ENCODE results near the gene PIK3R4.

Gene PIK3R4

DNA sequence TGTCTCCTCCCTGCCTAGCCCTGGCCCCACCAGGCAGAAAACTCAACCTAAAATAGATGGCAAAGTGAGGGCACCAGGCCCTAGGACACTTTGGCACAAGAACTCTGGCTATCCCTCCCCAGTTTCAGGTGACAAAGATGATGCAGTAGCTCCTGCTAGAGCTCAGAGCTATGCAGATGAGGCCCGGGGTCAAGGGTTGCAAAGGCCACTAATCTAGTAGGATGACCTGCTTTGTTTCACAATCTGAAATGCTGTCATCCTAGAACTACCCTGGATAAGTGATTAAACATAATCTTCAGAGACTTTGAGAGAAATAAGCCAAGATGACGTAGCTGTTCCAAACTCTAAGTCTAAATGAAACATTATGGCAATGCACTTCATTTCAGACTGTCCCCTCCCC is 24.0 kb upstream of the PIK3R4 start:
- 86% methylated on average over 2 of the region's 2 CpGs for WGBS
- H3K4me1 ChIP-seq (ENCODE audit: insufficient read depth, low read length): no peaks in the 10 kb centered on the region

DNA sequence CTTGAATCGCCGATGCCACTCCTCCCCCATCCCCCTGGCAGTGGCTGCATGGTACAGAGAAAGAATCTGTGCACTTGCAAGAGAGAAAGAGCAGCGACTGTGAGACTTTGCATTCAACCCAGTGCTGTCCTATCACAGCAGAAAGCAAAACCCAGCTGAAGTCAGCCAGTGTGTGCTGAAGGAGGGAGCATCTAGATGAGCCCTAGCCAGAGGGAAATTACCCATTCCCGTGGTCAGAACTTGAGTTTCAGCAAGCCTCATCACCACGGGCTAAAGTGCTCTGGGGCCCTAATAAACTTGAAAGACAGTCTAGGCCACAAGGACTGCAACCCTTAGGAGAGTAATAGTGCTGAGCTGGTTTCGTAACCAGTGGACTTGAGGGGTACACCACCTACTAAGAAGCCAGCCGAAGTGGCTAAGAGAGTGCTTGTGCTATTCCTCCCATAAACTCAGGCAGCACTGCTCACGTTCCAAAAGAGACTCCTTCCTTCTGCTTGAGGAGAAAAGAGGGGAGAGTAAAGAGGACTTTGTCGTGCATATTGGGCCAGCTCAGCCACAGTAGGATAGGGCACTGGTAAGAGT is 15.2 kb upstream of the PIK3R4 start:
- Histone ChIP-seq H3K4me1 (ENCODE audit: insufficient read depth, low read length) (no peaks in the 10 kb centered on the region), H3K9me3 (ENCODE audit: insufficient read depth, low read depth, low read length) (no peaks in the 10 kb centered on the region), H3K9ac (ENCODE audit: low read depth, low read length) (no peak overlapping the region), H3K36me3 (ENCODE audit: insufficient read depth, low read length) (no peaks in the 10 kb centered on the region), H3K27me3 (ENCODE audit: insufficient read depth, low read length) (no peaks in the 10 kb centered on the region), H3K4me3 (ENCODE audit: low read length) (no peak overlapping the region), H3K27ac (ENCODE audit: low read depth, low read length) (no peak overlapping the region)
- WGBS: 90% methylated on average over 9 of the region's 9 CpGs

More for the DNA sequence above, 24.0 kb upstream of the PIK3R4 start:
- H3K9me3 ChIP-seq (ENCODE audit: insufficient read depth, low read depth, low read length): no peaks in the 10 kb centered on the region
- no peak overlapping the region for H3K27ac ChIP-seq (ENCODE audit: low read depth, low read length)
- H3K36me3 ChIP-seq (ENCODE audit: insufficient read depth, low read length): no peaks in the 10 kb centered on the region
- no peaks in the 10 kb centered on the region for H3K27me3 ChIP-seq (ENCODE audit: insufficient read depth, low read length)
- H3K4me3 ChIP-seq (ENCODE audit: low read length): no peak overlapping the region
- H3K9ac ChIP-seq (ENCODE audit: low read depth, low read length): no peak overlapping the region

DNA sequence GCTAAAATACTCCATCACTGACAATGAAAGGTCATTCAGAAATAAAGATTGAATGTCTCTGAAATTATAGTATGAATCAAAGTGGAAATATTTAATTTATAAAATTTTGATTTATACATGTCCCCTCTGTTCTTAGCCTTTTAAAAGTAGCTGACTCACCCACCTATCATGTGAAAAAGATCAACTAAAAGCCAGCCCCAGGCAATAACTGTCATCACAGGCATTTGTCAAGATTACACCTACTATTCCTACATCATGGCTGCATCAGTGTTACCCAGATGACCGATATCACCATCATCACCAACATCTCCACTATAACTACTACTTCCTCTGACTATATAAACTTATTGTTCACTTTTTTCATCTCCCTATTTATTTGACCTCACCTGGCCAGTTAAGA is 14.3 kb upstream of the PIK3R4 start:
- Histone ChIP-seq H3K4me1 (ENCODE audit: insufficient read depth, low read length) (no peaks in the 10 kb centered on the region), H3K27me3 (ENCODE audit: insufficient read depth, low read length) (no peaks in the 10 kb centered on the region), H3K27ac (ENCODE audit: low read depth, low read length) (no peak overlapping the region), H3K36me3 (ENCODE audit: insufficient read depth, low read length) (no peaks in the 10 kb centered on the region), H3K9ac (ENCODE audit: low read depth, low read length) (no peak overlapping the region), H3K9me3 (ENCODE audit: insufficient read depth, low read depth, low read length) (no peaks in the 10 kb centered on the region), H3K4me3 (ENCODE audit: low read length) (no peak overlapping the region)
- 97% methylated on average over 1 of the region's 1 CpG for WGBS

DNA sequence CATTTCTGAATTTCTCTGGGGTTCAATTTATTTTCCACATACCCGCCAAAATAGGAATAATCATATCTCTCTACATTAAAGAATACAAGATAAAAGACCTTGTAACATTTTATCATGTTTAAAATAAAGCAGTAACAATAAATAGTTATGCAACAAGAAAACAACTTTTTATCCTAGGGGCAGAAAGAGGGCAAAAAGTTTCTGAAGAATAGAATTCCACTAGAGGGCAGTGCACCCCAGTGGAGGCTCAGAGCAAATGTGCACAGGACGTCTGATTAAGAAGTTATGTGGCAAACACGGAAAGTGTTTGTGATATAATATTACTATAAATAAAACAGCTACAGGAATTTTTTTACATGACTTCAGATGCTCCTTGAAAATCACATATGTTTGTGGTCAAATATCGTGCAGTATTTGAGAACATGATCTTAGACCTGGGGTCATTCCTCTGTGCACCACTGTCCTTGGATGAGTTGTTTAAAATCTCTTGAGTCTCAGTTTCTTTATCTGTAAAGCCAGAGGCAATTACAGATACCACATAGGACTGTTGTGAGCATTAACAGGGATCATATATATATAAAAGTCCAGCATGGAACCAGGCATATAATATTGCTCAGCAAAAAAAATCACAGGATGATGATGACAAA is 13.2 kb upstream of the PIK3R4 start:
- no peaks in the 10 kb centered on the region for H3K4me1 ChIP-seq (ENCODE audit: insufficient read depth, low read length)
- no peak overlapping the region for H3K27ac ChIP-seq (ENCODE audit: low read depth, low read length)
- H3K36me3 ChIP-seq (ENCODE audit: insufficient read depth, low read length): no peaks in the 10 kb centered on the region
- no peaks in the 10 kb centered on the region for H3K9me3 ChIP-seq (ENCODE audit: insufficient read depth, low read depth, low read length)
- 8% methylated on average over 2 of the region's 4 CpGs for WGBS
- H3K9ac ChIP-seq (ENCODE audit: low read depth, low read length): no peak overlapping the region
- no peaks in the 10 kb centered on the region for H3K27me3 ChIP-seq (ENCODE audit: insufficient read depth, low read length)
- no peak overlapping the region for H3K4me3 ChIP-seq (ENCODE audit: low read length)

DNA sequence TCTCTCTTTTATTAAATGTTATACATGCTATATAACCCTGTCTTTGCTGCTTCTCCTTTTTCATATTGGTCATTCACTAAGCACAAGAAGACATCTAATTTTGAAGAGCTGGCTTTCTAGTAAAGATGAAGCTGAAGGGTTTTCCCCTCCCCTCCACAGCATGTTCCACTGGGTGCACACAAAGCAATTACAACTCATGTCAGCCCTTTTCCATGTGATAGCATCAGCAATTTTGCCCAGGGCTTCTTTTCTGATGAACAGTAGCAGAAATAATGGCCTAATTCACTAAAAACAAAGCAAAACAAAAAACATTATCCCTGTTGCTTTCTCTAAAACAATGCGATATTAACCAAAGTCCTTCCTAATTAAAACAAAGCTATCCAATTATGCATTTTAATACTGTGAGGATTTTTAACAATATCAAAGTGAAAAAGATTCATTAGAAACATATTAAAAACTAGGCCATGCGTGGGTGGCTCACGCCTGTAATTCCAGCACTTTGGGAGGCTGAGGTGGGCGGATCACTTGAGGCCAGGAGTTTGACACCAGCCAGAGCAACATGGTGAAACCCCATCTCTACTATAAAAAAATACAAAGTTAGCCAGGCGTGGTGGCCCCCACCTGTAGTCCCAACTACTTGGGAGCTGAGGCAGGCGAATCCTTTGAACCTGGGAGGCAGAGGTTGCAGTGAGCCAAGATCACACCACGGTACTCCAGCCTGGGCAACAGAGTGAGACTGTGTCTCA is 12.2 kb upstream of the PIK3R4 start:
- H3K27me3 ChIP-seq (ENCODE audit: insufficient read depth, low read length): no peaks in the 10 kb centered on the region
- H3K9me3 ChIP-seq (ENCODE audit: insufficient read depth, low read depth, low read length): no peaks in the 10 kb centered on the region
- no peaks in the 10 kb centered on the region for H3K4me1 ChIP-seq (ENCODE audit: insufficient read depth, low read length)
- no peaks in the 10 kb centered on the region for H3K36me3 ChIP-seq (ENCODE audit: insufficient read depth, low read length)
- WGBS: 90% methylated on average over 7 of the region's 7 CpGs
- no peak overlapping the region for H3K4me3 ChIP-seq (ENCODE audit: low read length)
- H3K27ac ChIP-seq (ENCODE audit: low read depth, low read length): no peak overlapping the region
- H3K9ac ChIP-seq (ENCODE audit: low read depth, low read length): no peak overlapping the region

DNA sequence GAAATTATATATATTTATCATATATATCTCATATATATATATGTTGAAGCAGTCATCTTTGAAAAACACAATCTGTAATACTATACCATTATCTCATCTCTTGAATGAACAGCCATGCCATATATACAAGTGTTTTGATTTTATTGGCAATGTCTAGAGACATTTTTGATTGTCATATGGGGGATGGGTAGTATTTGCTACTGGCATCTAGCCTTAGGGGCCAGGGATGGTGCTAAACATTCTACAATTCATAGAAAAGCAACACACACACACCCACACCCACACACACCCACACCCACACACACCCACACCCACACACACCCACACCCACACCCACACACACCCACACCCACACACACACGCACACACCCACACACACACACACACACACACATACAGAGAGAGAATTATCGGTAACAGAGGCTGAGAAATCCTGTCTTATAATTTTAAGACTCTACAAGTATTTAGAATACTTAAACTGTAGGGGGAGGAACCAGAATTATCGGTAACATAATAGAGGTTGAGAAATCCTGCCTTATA is 11.1 kb upstream of the PIK3R4 start:
- no peak overlapping the region for H3K9ac ChIP-seq (ENCODE audit: low read depth, low read length)
- H3K27me3 ChIP-seq (ENCODE audit: insufficient read depth, low read length): no peaks in the 10 kb centered on the region
- no peak overlapping the region for H3K4me3 ChIP-seq (ENCODE audit: low read length)
- H3K4me1 ChIP-seq (ENCODE audit: insufficient read depth, low read length): no peaks in the 10 kb centered on the region
- H3K9me3 ChIP-seq (ENCODE audit: insufficient read depth, low read depth, low read length): no peaks in the 10 kb centered on the region
- WGBS: 88% methylated on average over 1 of the region's 3 CpGs
- no peaks in the 10 kb centered on the region for H3K36me3 ChIP-seq (ENCODE audit: insufficient read depth, low read length)
- no peak overlapping the region for H3K27ac ChIP-seq (ENCODE audit: low read depth, low read length)

DNA sequence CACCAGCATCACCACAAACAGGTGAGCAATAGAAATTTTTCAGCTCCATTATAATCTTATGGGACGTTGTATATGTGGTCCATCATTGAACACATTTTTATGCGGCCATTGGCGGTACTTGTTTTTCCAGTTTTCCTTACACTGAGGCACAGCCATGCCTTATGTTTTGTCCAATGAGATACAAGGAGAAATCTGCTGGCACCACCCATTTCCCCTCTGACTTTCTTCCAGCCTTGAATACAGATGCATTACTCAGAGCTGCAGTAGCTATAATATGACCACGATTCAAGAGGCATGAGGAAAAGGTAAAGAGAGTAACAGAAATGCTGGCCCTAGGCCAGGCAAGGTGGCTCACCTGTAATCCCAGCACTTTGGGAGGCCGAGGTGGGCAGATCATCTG is 9.0 kb upstream of the PIK3R4 start:
- H3K36me3 ChIP-seq (ENCODE audit: insufficient read depth, low read length): no peaks in the 10 kb centered on the region

DNA sequence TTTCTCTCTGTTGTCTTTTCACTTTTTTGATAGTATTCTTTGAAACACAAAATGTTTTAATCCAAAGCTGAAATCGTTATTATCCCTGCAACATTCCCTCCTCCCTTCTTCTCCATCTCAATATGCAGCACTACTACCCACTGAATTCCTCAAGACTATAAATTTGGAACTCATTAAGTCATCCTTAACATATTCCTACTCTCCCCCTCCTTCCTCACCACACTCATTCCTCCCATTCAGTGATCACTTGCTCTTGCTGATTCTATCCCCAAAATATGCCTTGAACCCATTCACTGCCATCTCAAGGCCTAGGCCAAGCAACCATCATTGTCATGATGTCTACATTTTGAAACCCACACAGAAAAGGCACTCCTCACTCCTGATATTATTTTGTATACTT is 2.4 kb upstream of the PIK3R4 start:
- H3K27ac ChIP-seq (ENCODE audit: low read depth, low read length): no peak overlapping the region
- H3K4me1 ChIP-seq (ENCODE audit: insufficient read depth, low read length): peaks cover 2% of the 10 kb centered on the region; the same call in 1 of the 2 replicates
- H3K36me3 ChIP-seq (ENCODE audit: insufficient read depth, low read length): peaks cover 10% of the 10 kb centered on the region
- no peaks in the 10 kb centered on the region for H3K9me3 ChIP-seq (ENCODE audit: insufficient read depth, low read depth, low read length)
- H3K27me3 ChIP-seq (ENCODE audit: insufficient read depth, low read length): peaks cover 6% of the 10 kb centered on the region; the same call in 1 of the 2 replicates
- no peak overlapping the region for H3K9ac ChIP-seq (ENCODE audit: low read depth, low read length)
- H3K4me3 ChIP-seq (ENCODE audit: low read length): no peak overlapping the region
- 69% methylated on average over 1 of the region's 1 CpG for WGBS

More for the DNA sequence above, 9.0 kb upstream of the PIK3R4 start:
- Histone ChIP-seq H3K27ac (ENCODE audit: low read depth, low read length) (no peak overlapping the region), H3K4me1 (ENCODE audit: insufficient read depth, low read length) (no peaks in the 10 kb centered on the region), H3K4me3 (ENCODE audit: low read length) (no peak overlapping the region), H3K9ac (ENCODE audit: low read depth, low read length) (no peak overlapping the region), H3K9me3 (ENCODE audit: insufficient read depth, low read depth, low read length) (no peaks in the 10 kb centered on the region), H3K27me3 (ENCODE audit: insufficient read depth, low read length) (0 out of 2 replicates have a peak, but pooled peaks cover 3% of the 10 kb centered on the region)
- 93% methylated on average over 5 of the region's 5 CpGs for WGBS

DNA sequence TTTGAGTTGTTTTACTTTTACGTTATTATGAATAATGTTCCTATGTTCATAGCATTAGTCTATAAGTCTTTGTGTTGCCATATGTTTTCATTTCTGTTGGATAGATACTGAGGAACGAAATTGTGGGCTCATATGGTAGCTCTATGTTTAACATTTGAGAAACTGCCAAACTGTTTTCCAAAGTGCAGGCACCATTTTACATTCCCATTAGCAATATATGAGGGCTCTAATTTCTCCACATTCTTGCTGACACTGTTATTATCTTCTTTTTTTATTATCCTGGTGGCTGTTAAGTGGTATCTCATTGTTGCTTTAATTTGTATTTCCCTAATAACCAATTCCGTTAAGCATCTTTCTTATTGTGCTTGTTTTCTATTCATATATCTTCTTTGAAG is 1.8 kb upstream of the PIK3R4 start:
- peaks cover 4% of the 10 kb centered on the region; the same call in 1 of the 2 replicates for H3K4me1 ChIP-seq (ENCODE audit: insufficient read depth, low read length)
- no peak overlapping the region for H3K4me3 ChIP-seq (ENCODE audit: low read length)
- no peaks in the 10 kb centered on the region for H3K9me3 ChIP-seq (ENCODE audit: insufficient read depth, low read depth, low read length)
- H3K9ac ChIP-seq (ENCODE audit: low read depth, low read length): no peak overlapping the region
- H3K27ac ChIP-seq (ENCODE audit: low read depth, low read length): no peak overlapping the region
- peaks cover 15% of the 10 kb centered on the region for H3K36me3 ChIP-seq (ENCODE audit: insufficient read depth, low read length)
- peaks cover 6% of the 10 kb centered on the region; the same call in 1 of the 2 replicates for H3K27me3 ChIP-seq (ENCODE audit: insufficient read depth, low read length)
- 100% methylated on average over 2 of the region's 3 CpGs for WGBS

DNA sequence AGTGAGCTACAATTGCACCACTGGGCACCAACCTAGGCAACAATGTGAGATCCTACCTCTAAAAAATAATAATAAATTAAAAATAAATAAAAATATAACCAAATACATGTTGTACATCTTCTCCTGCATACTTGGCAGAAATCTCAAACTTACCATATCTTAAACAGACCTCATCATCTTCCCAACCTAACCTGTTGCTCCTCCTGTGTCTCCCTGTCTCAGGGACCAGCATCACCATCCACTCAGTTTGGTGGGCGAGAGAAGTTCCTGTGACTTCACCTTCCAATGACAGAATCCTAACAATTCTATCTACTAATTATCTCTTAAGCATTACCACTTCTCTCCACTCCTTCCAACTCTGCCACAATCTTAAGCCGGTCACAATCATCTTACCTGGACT is 3.3 kb downstream of the PIK3R4 start:
- Histone ChIP-seq H3K4me1 (ENCODE audit: insufficient read depth, low read length) (peaks cover 4% of the 10 kb centered on the region; the same call in 1 of the 2 replicates), H3K9me3 (ENCODE audit: insufficient read depth, low read depth, low read length) (no peaks in the 10 kb centered on the region), H3K36me3 (ENCODE audit: insufficient read depth, low read length) (peaks cover 43% of the 10 kb centered on the region), H3K4me3 (ENCODE audit: low read length) (no peak overlapping the region), H3K27me3 (ENCODE audit: insufficient read depth, low read length) (no peaks in the 10 kb centered on the region), H3K9ac (ENCODE audit: low read depth, low read length) (no peak overlapping the region), H3K27ac (ENCODE audit: low read depth, low read length) (no peak overlapping the region)
- 96% methylated on average over 2 of the region's 2 CpGs for WGBS

DNA sequence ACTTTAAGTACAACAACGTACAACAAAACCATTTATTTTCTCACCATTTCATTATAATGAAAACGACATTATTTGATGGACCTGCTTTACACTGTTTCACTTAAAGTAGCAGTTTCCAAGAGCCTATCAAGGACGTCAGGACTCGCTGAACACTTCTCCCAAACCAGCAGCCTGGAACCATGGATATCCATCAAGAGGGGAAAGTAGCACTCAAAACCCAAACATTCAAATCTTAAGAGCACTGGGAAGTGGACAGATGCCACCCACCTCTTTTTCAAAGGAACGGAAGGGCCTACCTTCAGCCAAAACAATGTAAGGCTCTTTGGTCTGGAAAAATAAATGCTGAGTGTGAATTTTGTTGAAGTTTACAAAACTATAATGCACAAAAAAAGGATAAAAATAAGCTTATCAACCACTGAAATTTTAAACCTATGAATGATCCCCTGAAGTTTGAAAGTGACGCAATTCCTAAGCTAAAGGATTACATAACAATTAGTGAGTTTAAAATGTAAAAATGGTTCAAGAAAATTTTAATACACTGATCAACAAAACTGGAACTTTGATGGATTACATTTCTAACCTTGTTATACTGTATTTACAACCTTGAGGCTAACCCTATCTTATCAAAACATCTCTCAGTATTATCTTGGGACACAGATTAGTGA is 4.6 kb downstream of the PIK3R4 start:
- Histone ChIP-seq H3K36me3 (ENCODE audit: insufficient read depth, low read length) (peaks cover 47% of the 10 kb centered on the region), H3K4me3 (ENCODE audit: low read length) (no peak overlapping the region)

More for the DNA sequence above, 4.6 kb downstream of the PIK3R4 start:
- 89% methylated on average over 4 of the region's 6 CpGs for WGBS
- no peaks in the 10 kb centered on the region for H3K27me3 ChIP-seq (ENCODE audit: insufficient read depth, low read length)
- H3K9me3 ChIP-seq (ENCODE audit: insufficient read depth, low read depth, low read length): no peaks in the 10 kb centered on the region
- no peak overlapping the region for H3K27ac ChIP-seq (ENCODE audit: low read depth, low read length)
- peak overlapping the region; percentile 14; the same call in 1 of the 2 replicates for H3K9ac ChIP-seq (ENCODE audit: low read depth, low read length)
- peaks cover 4% of the 10 kb centered on the region; the same call in 1 of the 2 replicates for H3K4me1 ChIP-seq (ENCODE audit: insufficient read depth, low read length)
